Panc1 (cell line): ENCODE measurements around the gene NFIB.

Source experiments
- POLR2AphosphoS5 ChIP-seq: IDR thresholded peaks from 2 replicates; pipeline ENCODE4 v1.6.1; 2012; ENCODE audit warnings: mild to moderate bottlenecking, low read depth, low read length, moderate library complexity
- REST ChIP-seq, 2 experiments: IDR thresholded peaks; 2 replicates each; pipeline ENCODE4 v1.6.1; 2011 to 2012; ENCODE audit warnings: low read depth in 2 of 2, control low read depth in 1 of 2, low read length in 1 of 2, mild to moderate bottlenecking in 1 of 2, moderate library complexity in 1 of 2; ENCODE audit not compliant: insufficient read depth in 1 of 2
- SIN3A ChIP-seq: IDR thresholded peaks from 2 replicates; pipeline ENCODE4 v1.6.1; 2012; ENCODE audit warnings: low read depth, mild to moderate bottlenecking, low read length, moderate library complexity, borderline replicate concordance; ENCODE audit not compliant: insufficient read depth
- TCF7L2 ChIP-seq: IDR thresholded peaks from 2 replicates; pipeline ENCODE4 v1.6.1; 2011; ENCODE audit warnings: mild to moderate bottlenecking, low read depth, low read length, inconsistent platforms
- TF ChIP-seq, protein P1 (sequence below): fragments of 450-650 bp; IDR thresholded peaks from 2 replicates; pipeline ENCODE4 v1.5.1; 2017; ENCODE audit warnings: mild to moderate bottlenecking

GRCh38 chr9:14278291-14278721 lies 35.6 kb downstream of the NFIB start:
- TF ChIP-seq, protein P1, sequence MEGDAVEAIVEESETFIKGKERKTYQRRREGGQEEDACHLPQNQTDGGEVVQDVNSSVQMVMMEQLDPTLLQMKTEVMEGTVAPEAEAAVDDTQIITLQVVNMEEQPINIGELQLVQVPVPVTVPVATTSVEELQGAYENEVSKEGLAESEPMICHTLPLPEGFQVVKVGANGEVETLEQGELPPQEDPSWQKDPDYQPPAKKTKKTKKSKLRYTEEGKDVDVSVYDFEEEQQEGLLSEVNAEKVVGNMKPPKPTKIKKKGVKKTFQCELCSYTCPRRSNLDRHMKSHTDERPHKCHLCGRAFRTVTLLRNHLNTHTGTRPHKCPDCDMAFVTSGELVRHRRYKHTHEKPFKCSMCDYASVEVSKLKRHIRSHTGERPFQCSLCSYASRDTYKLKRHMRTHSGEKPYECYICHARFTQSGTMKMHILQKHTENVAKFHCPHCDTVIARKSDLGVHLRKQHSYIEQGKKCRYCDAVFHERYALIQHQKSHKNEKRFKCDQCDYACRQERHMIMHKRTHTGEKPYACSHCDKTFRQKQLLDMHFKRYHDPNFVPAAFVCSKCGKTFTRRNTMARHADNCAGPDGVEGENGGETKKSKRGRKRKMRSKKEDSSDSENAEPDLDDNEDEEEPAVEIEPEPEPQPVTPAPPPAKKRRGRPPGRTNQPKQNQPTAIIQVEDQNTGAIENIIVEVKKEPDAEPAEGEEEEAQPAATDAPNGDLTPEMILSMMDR = no peak
- no peak for TF ChIP-seq REST (IDR thresholded peaks at IDR 0.05; ENCODE audit: insufficient read depth in 1 of 2, low read depth in 2 of 2, low read length in 1 of 2)
- TF ChIP-seq POLR2AphosphoS5 = no peak
- TF ChIP-seq TCF7L2 = no peak
- TF ChIP-seq SIN3A = no peak
